ENCODE results near the gene SGK1.

SGK1 gene

DNA sequence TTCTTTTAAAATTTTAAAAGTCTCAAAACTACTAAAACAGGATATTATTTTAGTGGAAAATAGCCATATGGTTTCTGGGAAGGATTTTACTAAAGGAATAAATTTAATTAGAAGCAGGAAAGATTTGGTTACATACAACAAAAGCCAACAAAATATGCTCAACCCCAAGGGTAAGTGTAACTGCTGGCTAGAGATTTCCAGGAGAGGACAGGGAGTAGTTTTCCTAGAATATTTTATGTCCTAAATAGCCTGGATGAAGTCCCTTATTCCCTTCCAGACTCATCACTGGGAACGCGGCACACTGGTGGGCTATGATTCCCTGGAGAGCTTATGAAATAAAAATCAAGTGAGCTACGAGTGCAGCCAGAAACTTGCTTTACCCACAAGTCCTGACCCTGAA is 66.6 kb downstream of the SGK1 start:
- TF ChIP-seq CTCF (IDR thresholded peaks at IDR 0.05; ENCODE audit: insufficient read depth, missing control alignments), result no peak
- DNase-seq (ENCODE audit: insufficient read length, low spot score) (no peak), FAIRE-seq (no peak)

DNA sequence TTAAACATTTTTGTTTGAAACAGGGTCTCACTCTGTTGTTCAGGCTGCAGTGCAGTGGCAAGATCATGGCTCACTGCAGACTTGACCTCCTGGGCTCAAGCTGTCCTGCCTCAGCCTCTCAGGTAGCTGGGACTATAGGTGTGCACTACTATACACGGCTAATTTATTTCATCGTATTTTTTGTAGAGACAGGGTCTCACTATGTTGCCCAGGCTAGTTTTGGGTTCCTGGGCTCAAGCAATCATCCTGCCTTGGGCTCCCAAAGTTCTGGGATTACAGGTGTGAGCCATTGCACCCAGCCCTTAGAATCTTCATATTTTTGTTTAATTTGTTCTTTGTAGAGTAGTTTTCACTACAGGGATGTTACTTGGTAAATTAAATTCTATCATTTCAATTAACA is 67.1 kb downstream of the SGK1 start:
- TF ChIP-seq CTCF (IDR thresholded peaks at IDR 0.05; ENCODE audit: insufficient read depth, missing control alignments), result no peak
- FAIRE-seq, result no peak
- DNase-seq (ENCODE audit: insufficient read length, low spot score), result no peak

DNA sequence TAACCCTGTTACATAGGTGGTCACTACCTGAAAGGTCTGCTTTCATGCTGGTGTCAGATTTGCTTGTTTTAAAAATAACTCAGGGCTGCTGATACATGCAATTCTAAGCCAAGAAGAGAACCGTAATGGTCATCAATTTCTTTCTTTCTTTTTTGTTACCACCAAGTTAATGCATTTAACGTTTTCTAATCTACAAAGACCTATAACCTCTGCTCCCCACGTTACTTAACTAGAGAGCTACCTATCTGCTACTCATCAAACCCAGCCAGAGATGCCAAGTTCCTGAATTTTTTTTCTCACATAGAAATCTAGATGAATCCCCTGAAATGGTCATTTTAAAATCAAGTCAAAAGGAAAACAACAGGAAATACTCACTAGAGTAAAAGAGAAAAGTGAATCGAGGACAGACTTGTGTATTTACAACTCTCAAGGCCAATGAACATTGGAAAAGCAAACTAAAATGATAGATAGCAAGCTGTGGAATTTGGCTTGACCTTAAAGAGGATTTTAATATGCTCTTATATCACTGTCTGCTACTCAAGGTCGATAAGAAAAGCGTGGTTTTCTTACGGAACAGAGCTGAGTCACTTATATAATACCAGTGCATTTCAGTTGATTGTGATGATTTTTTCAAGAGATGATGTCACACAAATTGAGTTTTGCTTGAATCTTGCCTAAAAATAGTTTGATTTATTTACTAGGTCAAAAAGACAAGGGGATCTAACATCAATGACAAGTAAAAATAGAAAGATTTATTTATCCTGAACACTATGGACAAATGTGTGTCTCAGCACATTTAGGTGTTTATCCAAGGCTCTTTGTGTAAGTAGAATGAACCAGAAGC is 67.9 kb downstream of the SGK1 start:
- no peak for TF ChIP-seq CTCF (IDR thresholded peaks at IDR 0.05; ENCODE audit: insufficient read depth, missing control alignments)
- no peak for FAIRE-seq
- DNase-seq (ENCODE audit: insufficient read length, low spot score), result no peak

- TF ChIP-seq CTCF (IDR thresholded peaks at IDR 0.05; ENCODE audit: insufficient read depth, missing control alignments), result no peak
- DNase-seq (ENCODE audit: insufficient read length, low spot score) (no peak), FAIRE-seq (no peak)
Observed at GRCh38 chr6:134249239-134249758, 68.6 kb downstream of the SGK1 start.

DNA sequence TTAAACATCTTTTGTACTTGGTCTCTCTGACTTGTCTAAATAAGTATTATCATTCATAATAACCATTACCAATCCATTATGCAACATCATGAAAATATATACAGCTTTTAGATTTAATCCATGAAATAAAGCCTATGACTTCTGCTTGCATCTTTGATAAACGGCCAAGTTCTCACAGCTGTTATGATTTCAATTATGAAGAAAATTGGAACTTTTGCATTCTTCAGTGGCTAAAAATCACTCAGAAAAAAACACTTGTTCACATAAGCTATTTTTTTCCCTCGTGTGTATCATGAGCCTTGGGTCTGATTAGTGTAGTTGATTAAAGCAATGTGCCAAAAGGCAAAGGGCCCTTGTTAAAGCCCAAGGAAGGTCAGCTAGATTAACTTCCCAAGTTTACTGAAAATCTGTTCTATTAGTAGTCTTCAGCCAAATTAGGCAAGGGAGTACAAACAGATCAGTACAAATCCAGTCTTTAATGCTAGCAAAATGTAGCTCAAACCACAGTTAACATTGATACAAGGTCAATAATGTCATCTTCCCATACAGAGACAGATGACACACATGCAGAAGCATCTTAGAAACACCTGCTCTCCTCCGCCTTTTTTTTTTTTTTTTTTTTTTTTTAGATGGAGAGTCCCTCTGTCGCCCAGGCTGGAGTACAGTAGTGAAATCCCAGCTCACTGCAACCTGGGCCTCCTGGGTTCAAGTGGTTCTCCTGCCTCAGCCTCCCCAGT is 69.9 kb downstream of the SGK1 start:
- no peak for TF ChIP-seq CTCF (IDR thresholded peaks at IDR 0.05; ENCODE audit: insufficient read depth, missing control alignments)
- no peak for FAIRE-seq
- no peak for DNase-seq (ENCODE audit: insufficient read length, low spot score)

DNA sequence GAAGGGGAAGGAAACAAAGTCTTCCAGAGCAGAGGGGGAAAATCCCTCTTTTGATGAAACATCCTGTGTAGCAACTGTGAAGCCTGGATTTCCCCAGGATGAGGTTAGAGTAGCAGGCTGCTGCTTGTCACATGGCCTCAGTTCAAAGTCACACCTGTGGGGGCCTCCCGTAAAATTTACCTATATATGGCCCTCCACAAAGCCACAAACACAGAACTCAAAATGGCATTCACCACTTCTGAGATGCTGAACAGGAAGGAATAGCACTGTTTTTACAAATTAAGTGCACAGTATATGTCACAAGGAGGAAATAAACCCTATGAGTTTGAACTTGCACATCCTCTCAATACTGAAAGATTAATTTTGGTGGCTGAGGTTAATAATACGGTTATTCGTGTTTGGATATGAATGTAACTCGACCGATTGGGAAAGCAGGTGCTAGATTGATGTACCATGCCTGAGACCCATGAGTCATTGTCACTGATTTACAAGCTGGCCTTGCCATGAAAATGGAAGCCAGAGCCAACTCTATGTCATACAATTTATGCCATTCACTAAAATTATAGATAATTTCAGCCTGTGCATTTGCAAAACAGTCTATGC is 70.6 kb downstream of the SGK1 start:
- no peak for TF ChIP-seq CTCF (IDR thresholded peaks at IDR 0.05; ENCODE audit: insufficient read depth, missing control alignments)
- FAIRE-seq, result no peak
- DNase-seq (ENCODE audit: insufficient read length, low spot score), result no peak
